Mucosa of rectum (tissue), 2 donors: ENCODE results near the gene ATG14.
A peak's percentile ranks its signal among the peaks of the same experiment; 100 is the strongest.

Experiments used
- H3K27ac ChIP-seq, 2 donors: one replicate each; pipeline ENCODE4 v1.7.0; 2013; ENCODE audit warnings: inconsistent platforms in 2 of 2, low read depth in 2 of 2, low read length in 2 of 2
- H3K27me3 ChIP-seq, 2 donors: one replicate each; pipeline ENCODE4 v1.7.0; 2013; ENCODE audit warnings: low read length in 2 of 2; ENCODE audit not compliant: control insufficient read depth in 2 of 2, insufficient read depth in 2 of 2
- H3K36me3 ChIP-seq, 2 donors: one replicate each; pipeline ENCODE4 v1.7.0; 2013; ENCODE audit warnings: low read length in 2 of 2; ENCODE audit not compliant: control insufficient read depth in 2 of 2, insufficient read depth in 2 of 2
- H3K4me1 ChIP-seq, 2 donors: one replicate each; pipeline ENCODE4 v1.7.0; 2013; ENCODE audit warnings: low read length in 2 of 2, mild to moderate bottlenecking in 1 of 2; ENCODE audit not compliant: control insufficient read depth in 2 of 2, insufficient read depth in 2 of 2
- H3K4me3 ChIP-seq, 2 donors: one replicate each; pipeline ENCODE4 v1.7.0; 2013; ENCODE audit warnings: low read length in 2 of 2
- H3K9ac ChIP-seq, 2 donors: one replicate each; pipeline ENCODE4 v1.7.0; 2013; ENCODE audit warnings: low read length in 2 of 2, low read depth in 1 of 2, mild to moderate bottlenecking in 1 of 2
- H3K9me3 ChIP-seq, 2 donors: one replicate each; pipeline ENCODE4 v1.7.0; 2013; ENCODE audit warnings: low read length in 2 of 2; ENCODE audit not compliant: control insufficient read depth in 2 of 2
- donor health status: healthy.
- donor health status: Normal muscosa, but diverticular disease.

ATG14 gene

DNA sequence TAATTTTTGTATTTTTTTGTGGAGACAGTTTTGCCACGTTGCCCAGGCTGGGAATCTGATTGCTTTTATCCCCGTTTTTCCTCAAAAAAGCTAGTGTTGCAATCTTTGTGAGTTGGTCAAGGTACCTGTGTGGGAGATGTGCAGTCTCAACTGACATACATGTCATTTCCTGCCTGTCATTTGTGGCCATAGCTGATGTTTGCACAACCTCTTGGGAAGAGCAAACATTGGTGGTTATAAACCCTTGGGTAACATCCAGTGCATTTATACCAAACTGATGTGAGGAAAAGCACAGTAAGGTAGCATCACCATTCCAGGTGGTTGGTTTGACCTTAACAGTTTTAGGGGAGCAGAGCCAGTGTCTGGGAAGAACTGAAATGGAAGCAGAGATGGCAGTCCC, 54.7 kb downstream of the ATG14 start:
- Histone ChIP-seq H3K27me3 (no peaks in the 10 kb centered on the region), H3K36me3 (peaks cover 16 to 24% of the 10 kb centered on the region in 2 donors), H3K4me1 (peaks cover 0 to 21% of the 10 kb centered on the region in 2 donors), H3K27ac (peak overlapping the region; percentile 37 to 41), H3K9me3 (no peaks in the 10 kb centered on the region), H3K9ac (no peak overlapping the region), H3K4me3 (no peak overlapping the region)

DNA sequence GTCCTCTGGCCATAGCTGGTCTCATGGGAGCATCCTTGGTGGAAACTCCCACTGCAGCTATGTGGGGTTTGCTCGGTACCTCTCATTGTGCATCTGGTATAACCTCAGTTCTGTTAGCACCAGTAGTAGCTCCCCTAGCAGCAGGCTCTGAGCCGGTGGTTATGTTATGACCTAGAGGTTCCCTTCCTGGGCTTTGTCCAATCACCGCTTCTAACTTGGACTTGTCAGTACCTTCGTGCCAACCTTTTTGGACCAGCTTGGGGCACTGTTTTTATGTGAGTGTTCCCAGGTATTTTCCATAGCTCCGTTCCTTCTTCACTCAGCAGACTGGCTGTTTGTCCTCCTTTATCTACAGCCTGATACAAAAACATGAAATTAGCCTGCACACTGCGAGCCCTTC, 55.7 kb downstream of the ATG14 start:
- Histone ChIP-seq H3K36me3 (peaks cover 26 to 34% of the 10 kb centered on the region in 2 donors), H3K9ac (no peak overlapping the region), H3K4me3 (no peak overlapping the region), H3K27ac (no peak overlapping the region), H3K27me3 (no peaks in the 10 kb centered on the region), H3K4me1 (peaks cover 0 to 21% of the 10 kb centered on the region in 2 donors), H3K9me3 (no peaks in the 10 kb centered on the region)

DNA sequence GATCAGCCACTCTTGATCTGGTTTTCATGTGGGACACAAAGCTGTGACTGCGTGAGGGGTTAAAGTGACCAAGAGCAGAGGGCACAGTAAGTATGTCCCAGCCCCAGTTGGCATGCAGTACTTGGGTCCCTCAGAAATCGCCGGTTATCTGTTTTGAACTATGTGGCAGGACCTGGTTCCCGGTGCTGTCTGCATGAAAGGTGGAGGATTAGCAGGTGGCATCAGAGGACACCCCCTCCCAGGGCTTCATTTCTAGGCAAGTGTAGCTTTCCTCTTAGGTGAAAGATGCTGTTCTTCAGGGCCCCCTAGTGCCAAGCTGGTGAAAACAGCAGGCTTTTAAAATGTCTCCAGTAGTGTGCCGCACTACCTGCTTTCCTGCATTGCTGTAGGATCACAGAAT, 57.1 kb downstream of the ATG14 start:
- H3K4me3 ChIP-seq: no peak overlapping the region
- H3K9ac ChIP-seq: peak overlapping the region in 1 of 2 donors; percentile 15
- no peaks in the 10 kb centered on the region for H3K27me3 ChIP-seq
- H3K36me3 ChIP-seq: peaks cover 32 to 40% of the 10 kb centered on the region in 2 donors
- H3K4me1 ChIP-seq: peaks cover 0 to 24% of the 10 kb centered on the region in 2 donors
- H3K9me3 ChIP-seq: no peaks in the 10 kb centered on the region
- peak overlapping the region; percentile 38 to 49 for H3K27ac ChIP-seq

DNA sequence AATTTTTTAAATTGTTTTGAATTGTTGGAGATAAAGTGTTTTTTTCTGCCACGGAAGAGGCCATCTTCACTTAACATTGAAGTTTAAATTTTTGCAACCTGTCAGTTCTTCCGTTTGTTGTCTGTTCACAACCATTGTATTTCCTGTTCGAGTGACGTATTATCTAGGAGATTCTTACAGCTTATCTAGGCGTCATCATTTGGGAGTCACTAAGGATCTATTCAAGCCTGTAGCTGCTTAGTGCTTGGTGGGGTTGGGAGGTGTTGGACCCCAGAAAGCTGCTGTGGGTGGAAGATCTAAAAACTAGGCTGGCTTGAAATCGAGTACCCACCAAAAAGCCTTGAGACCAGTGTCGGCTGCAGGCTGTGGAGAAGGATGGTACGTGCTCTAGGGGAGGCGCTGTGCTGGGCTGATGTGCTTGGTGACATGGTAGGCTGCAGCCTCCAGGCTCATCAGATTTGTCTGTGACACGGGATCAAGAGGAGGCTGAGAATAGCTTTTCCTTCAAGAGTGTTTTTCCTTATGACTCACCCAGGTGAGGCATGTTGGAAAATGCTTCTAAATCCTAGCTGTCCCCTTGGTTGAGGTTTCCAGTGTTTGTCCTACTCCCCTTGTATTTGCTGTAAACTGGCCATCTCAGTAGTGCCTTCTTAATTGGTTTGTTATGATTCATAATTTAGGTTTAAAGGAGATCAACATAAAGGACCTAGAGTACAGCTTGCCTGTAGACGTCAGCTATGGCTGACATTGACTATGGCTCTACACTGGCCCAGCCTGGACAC, 57.8 kb downstream of the ATG14 start:
- H3K27me3 ChIP-seq: no peaks in the 10 kb centered on the region
- no peak overlapping the region for H3K4me3 ChIP-seq
- H3K4me1 ChIP-seq: peaks cover 0 to 30% of the 10 kb centered on the region in 2 donors
- peaks cover 32 to 39% of the 10 kb centered on the region in 2 donors for H3K36me3 ChIP-seq
- H3K9ac ChIP-seq: peak overlapping the region in 1 of 2 donors; percentile 15
- peak overlapping the region; percentile 38 to 49 for H3K27ac ChIP-seq
- H3K9me3 ChIP-seq: no peaks in the 10 kb centered on the region

DNA sequence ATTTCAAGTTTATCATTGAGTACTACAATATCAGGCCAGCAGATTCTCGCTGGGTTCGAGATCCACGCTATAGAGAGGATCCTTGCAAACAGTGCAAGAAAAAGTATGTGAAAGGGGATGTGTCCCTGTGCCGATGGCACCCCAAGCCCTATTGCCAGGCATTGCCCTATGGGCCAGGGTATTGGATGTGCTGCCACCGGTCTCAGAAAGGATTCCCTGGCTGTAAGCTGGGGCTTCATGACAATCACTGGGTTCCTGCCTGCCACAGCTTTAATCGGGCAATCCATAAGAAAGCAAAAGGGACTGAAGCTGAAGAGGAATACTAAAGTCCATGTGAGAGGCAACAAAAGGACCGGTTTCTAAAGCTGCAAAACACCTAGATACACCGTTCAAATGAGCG, 59.4 kb downstream of the ATG14 start:
- no peak overlapping the region for H3K27ac ChIP-seq
- H3K9me3 ChIP-seq: no peaks in the 10 kb centered on the region
- no peak overlapping the region for H3K9ac ChIP-seq
- H3K27me3 ChIP-seq: no peaks in the 10 kb centered on the region
- peaks cover 8 to 42% of the 10 kb centered on the region in 2 donors for H3K4me1 ChIP-seq
- H3K36me3 ChIP-seq: peaks cover 32 to 39% of the 10 kb centered on the region in 2 donors
- H3K4me3 ChIP-seq: no peak overlapping the region

DNA sequence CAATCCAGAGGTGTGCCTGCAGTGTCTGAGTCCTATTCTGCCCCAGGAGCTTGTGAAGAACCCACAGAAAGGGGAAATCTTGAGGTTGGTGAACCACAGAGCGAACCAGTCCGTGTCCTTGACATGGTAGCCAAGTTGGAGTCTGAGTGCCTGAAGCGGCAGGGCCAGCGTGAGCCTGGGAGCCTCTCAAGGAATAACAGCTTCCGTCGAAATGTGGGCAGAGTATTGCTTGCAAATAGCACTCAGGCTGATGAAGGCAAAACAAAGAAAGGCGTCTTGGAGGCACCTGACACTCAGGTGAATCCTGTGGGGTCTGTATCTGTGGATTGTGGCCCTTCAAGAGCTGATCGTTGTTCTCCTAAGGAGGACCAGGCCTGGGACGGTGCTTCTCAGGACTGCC, 60.5 kb downstream of the ATG14 start:
- H3K27ac ChIP-seq: no peak overlapping the region
- peaks cover 32 to 38% of the 10 kb centered on the region in 2 donors for H3K36me3 ChIP-seq
- H3K4me3 ChIP-seq: no peak overlapping the region
- H3K9ac ChIP-seq: no peak overlapping the region
- no peaks in the 10 kb centered on the region for H3K9me3 ChIP-seq
- H3K4me1 ChIP-seq: peaks cover 17 to 47% of the 10 kb centered on the region in 2 donors
- no peaks in the 10 kb centered on the region for H3K27me3 ChIP-seq

DNA sequence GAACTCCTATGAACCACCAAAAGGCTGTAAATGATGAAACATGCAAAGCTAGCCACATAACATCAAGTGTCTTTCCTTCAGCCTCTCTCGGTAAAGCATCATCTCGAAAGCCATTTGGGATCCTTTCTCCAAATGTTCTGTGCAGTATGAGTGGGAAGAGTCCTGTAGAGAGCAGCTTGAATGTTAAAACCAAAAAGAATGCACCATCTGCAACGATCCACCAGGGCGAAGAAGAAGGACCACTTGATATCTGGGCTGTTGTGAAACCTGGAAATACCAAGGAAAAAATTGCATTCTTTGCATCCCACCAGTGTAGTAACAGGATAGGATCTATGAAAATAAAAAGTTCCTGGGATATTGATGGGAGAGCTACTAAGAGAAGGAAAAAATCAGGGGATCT, 61.2 kb downstream of the ATG14 start:
- Histone ChIP-seq H3K4me1 (peaks cover 21 to 54% of the 10 kb centered on the region in 2 donors), H3K9ac (no peak overlapping the region), H3K4me3 (no peak overlapping the region), H3K9me3 (no peaks in the 10 kb centered on the region), H3K36me3 (peaks cover 30 to 32% of the 10 kb centered on the region in 2 donors), H3K27me3 (no peaks in the 10 kb centered on the region), H3K27ac (no peak overlapping the region)

DNA sequence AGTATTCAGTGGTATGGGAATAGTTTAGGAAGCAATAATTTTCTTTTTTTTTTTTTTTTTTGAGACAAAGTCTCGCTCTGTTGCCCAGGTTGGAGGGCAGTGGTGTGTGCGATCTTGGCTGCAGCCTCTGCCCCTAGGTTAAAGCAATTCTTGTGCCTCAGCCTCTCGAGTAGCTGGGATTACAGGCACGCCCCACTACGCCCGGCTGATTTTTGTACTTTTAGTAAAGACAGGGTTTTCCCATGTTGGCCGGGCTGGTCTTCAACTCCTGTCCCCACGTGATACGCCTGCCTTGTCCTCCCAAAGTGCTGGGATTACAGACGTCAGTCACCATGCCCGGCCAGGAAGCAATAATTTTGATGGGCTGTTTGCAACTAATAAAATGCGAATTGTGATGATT, 62.1 kb downstream of the ATG14 start:
- H3K4me3 ChIP-seq: no peak overlapping the region
- H3K36me3 ChIP-seq: peaks cover 25 to 29% of the 10 kb centered on the region in 2 donors
- H3K4me1 ChIP-seq: peaks cover 28 to 61% of the 10 kb centered on the region in 2 donors
- no peaks in the 10 kb centered on the region for H3K27me3 ChIP-seq
- no peaks in the 10 kb centered on the region for H3K9me3 ChIP-seq
- H3K27ac ChIP-seq: peak overlapping the region in 1 of 2 donors; percentile 51
- peak overlapping the region in 1 of 2 donors; percentile 29 for H3K9ac ChIP-seq

DNA sequence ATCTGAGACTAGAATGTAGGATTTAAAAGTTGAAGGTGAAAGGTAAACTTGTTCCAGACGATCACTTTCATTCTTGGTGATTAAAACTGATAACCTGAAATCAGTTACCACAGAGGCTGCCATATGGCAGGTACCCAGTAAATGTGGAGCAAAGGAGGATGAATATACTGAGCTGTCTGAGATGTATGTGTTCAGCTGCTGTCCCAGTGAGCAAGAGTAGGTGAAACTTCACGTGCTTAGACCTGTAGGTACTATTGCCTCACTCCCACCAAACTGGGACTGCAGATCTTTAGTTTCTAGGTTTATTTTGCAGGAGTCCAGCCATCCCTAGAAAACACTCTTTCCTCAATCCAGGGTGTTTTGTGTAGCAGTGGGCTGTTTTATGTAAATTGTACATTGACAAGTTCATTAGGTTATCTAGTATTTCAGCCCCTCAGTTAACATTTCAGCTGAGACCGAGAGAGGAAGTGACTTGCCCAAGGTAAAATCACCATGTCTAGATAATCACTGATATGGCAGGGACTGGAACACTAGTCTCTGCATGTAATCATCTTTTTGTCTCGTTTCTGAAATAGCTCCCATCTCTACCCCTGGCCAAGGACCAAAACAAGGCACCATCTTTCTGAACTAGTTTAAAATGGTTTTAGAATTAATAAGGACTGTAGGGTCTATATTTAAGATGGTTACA, 62.7 kb downstream of the ATG14 start:
- Histone ChIP-seq H3K9me3 (no peaks in the 10 kb centered on the region), H3K4me1 (peaks cover 30 to 58% of the 10 kb centered on the region in 2 donors), H3K4me3 (peak overlapping the region in 1 of 2 donors; percentile 30), H3K36me3 (peaks cover 25 to 29% of the 10 kb centered on the region in 2 donors), H3K27me3 (no peaks in the 10 kb centered on the region), H3K27ac (peak overlapping the region; percentile 48 to 51), H3K9ac (no peak overlapping the region)

DNA sequence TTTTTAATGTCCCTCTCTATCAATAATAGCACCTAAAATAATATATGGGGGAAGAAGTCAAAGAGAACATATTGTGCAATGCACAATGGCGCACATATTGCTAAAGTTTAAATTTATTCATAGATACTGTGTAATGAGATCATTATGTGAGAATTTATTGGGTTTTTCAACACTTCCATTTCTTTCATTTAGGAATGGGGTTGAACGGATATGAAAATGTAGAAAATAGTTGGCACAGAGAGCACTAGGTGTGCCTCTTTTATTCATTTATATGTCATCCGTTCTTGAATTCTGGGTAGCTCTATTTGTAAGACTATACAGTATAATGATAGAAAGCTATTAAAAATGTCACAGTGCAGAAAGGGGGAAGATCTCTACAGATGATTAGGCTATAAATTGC, 63.9 kb downstream of the ATG14 start:
- Histone ChIP-seq H3K4me1 (peaks cover 31 to 63% of the 10 kb centered on the region in 2 donors), H3K27ac (peak overlapping the region in 1 of 2 donors; percentile 86)

More for the DNA sequence above, 63.9 kb downstream of the ATG14 start:
- Histone ChIP-seq H3K9me3 (no peaks in the 10 kb centered on the region), H3K9ac (no peak overlapping the region), H3K27me3 (no peaks in the 10 kb centered on the region), H3K4me3 (no peak overlapping the region), H3K36me3 (peaks cover 24 to 25% of the 10 kb centered on the region in 2 donors)
